ENCODE measurements around the gene CRKL. TPM values are rescaled to one million over a fixed set of nuclear protein-coding genes. Genes with fewer than 3 reads are reported as not detected.
A peak's percentile ranks its signal among the peaks of the same experiment; 100 is the strongest.

Gene CRKL
- total RNA-seq, 4 donors from 2014 or later: 38.2 to 46.2 (median 44.4) TPM

- Histone ChIP-seq H3K27ac (peak overlapping the region in 1 of 4 donors; percentile 5), H3K4me3 (no peak overlapping the region), H3K36me3 (peaks cover 25 to 69% (median 31%) of the 10 kb centered on the region in 3 donors), H3K9me3 (no peaks in the 10 kb centered on the region), H3K27me3 (no peaks in the 10 kb centered on the region), H3K4me1 (peaks cover 18 to 44% (median 26%) of the 10 kb centered on the region in 3 donors)
- 24 to 53% methylated on average over 3 of the region's 7 CpGs for WGBS, 2 donors
- DNase-seq: no peak
- intact Hi-C loops (cut with DNase I): no loop called here
- TF ChIP-seq CTCF (IDR thresholded peaks at IDR 0.05) (no peak), POLR2A (IDR thresholded peaks at IDR 0.05) (no peak)
Observed at GRCh38 chr22:20998411-20999336, 81.5 kb downstream of the CRKL start.

GRCh38 chr22:20999350-21000206 lies 82.4 kb downstream of the CRKL start:
- Histone ChIP-seq H3K4me1 (peaks cover 18 to 48% (median 29%) of the 10 kb centered on the region in 3 donors), H3K9me3 (no peaks in the 10 kb centered on the region), H3K27ac (peak overlapping the region in 2 of 4 donors; percentile 5 to 100), H3K36me3 (peaks cover 23 to 60% (median 31%) of the 10 kb centered on the region in 3 donors), H3K27me3 (no peaks in the 10 kb centered on the region), H3K4me3 (peak overlapping the region in 1 of 4 donors; percentile 93)
- 69 to 80% methylated on average over 1 to 3 of the region's 27 CpGs for WGBS, 2 donors
- intact Hi-C loops (cut with DNase I): no loop called here
- no peak for DNase-seq
- no peak for TF ChIP-seq POLR2A (IDR thresholded peaks at IDR 0.05)
- TF ChIP-seq CTCF (IDR thresholded peaks at IDR 0.05): no peak

GRCh38 chr22:21000207-21000986 lies 83.2 kb downstream of the CRKL start:
- DNase-seq: no peak
- Histone ChIP-seq H3K4me3 (peak overlapping the region; percentile 80 to 93 (median 84)), H3K36me3 (peaks cover 19 to 52% (median 26%) of the 10 kb centered on the region in 3 donors), H3K9me3 (no peaks in the 10 kb centered on the region), H3K27me3 (no peaks in the 10 kb centered on the region), H3K4me1 (peaks cover 18 to 48% (median 29%) of the 10 kb centered on the region in 3 donors), H3K27ac (peak overlapping the region; percentile 99 to 100 (median 100))
- TF ChIP-seq CTCF (IDR thresholded peaks at IDR 0.05) (no peak), POLR2A (IDR thresholded peaks at IDR 0.05) (no peak)
- intact Hi-C loops (cut with DNase I): no loop called here
- WGBS, 2 donors: 24 to 35% methylated on average over 10 to 11 of the region's 22 CpGs

- Histone ChIP-seq H3K27me3 (no peaks in the 10 kb centered on the region), H3K4me1 (peaks cover 18 to 48% (median 29%) of the 10 kb centered on the region in 3 donors), H3K9me3 (no peaks in the 10 kb centered on the region), H3K27ac (peak overlapping the region; percentile 99 to 100 (median 100)), H3K4me3 (peak overlapping the region; percentile 80 to 93 (median 84)), H3K36me3 (peaks cover 12 to 45% (median 23%) of the 10 kb centered on the region in 3 donors)
- no peak for TF ChIP-seq POLR2A (IDR thresholded peaks at IDR 0.05)
- no peak for TF ChIP-seq CTCF (IDR thresholded peaks at IDR 0.05)
- intact Hi-C loops (cut with DNase I): no loop called here
- no peak for DNase-seq
- WGBS, 2 donors: no CpG with 5 or more reads among the region's 26 CpGs
Observed at GRCh38 chr22:21000987-21001600, 83.9 kb downstream of the CRKL start.

All from esophagus squamous epithelium (tissue), 5 donors.